DOHH2 (cell line): ENCODE results near the gene MIB2.

Source experiments
- H3F3A ChIP-seq: fragments of 200-600 bp; sonication (generic), shearing (Covaris generic); 2 replicates; pipeline ENCODE4 v1.6.0; 2016; ENCODE audit warnings: antibody characterized with exemption, mild to moderate bottlenecking; ENCODE audit not compliant: control insufficient read depth, insufficient read depth
- H3K27ac ChIP-seq: fragments of 200-600 bp; sonication (generic); 2 replicates; pipeline ENCODE4 v1.5.1; 2014; ENCODE audit warnings: low read depth, mild to moderate bottlenecking, low read length, moderate library complexity
- H3K27me3 ChIP-seq: fragments of 200-600 bp; sonication (generic); 2 replicates; pipeline ENCODE4 v1.6.1; 2014; ENCODE audit warnings: mild to moderate bottlenecking, low read length, mixed read lengths; ENCODE audit not compliant: control insufficient read depth
- H3K36me3 ChIP-seq: fragments of 200-600 bp; sonication (generic); 2 replicates; pipeline ENCODE4 v1.6.1; 2014; ENCODE audit warnings: mild to moderate bottlenecking, low read length, moderate library complexity, mixed read lengths; ENCODE audit not compliant: control insufficient read depth
- H3K4me1 ChIP-seq: fragments of 200-600 bp; sonication (generic); 2 replicates; pipeline ENCODE4 v1.6.1; 2014; ENCODE audit warnings: mild to moderate bottlenecking, low read length, mixed read lengths; ENCODE audit not compliant: control insufficient read depth
- H3K4me2 ChIP-seq: fragments of 200-600 bp; sonication (generic); 2 replicates; pipeline ENCODE4 v1.6.0; 2014; ENCODE audit warnings: mild to moderate bottlenecking, low read length, moderate library complexity
- H3K4me3 ChIP-seq: fragments of 200-600 bp; sonication (generic); 2 replicates; pipeline ENCODE4 v1.5.1; 2014; ENCODE audit warnings: mild to moderate bottlenecking, low read length, mixed read lengths
- H3K79me2 ChIP-seq: fragments of 200-600 bp; sonication (generic); 2 replicates; pipeline ENCODE4 v1.6.1; 2014; ENCODE audit warnings: mild to moderate bottlenecking, low read length, mixed read lengths; ENCODE audit not compliant: control insufficient read depth
- H3K9me2 ChIP-seq: fragments of 200-600 bp; sonication (generic); replicated peaks from 2 replicates; pipeline ENCODE4 v1.6.1; 2014; ENCODE audit warnings: mild to moderate bottlenecking, low read length, mixed read lengths; ENCODE audit not compliant: control insufficient read depth
- H3K9me3 ChIP-seq: fragments of 200-600 bp; sonication (generic); 2 replicates; pipeline ENCODE4 v1.6.1; 2014; ENCODE audit warnings: antibody characterized with exemption, low read length, mixed read lengths; ENCODE audit not compliant: control insufficient read depth, insufficient read depth
- H4K20me1 ChIP-seq: fragments of 200-600 bp; sonication (generic); 2 replicates; pipeline ENCODE4 v1.6.0; 2014; ENCODE audit warnings: low read depth, mild to moderate bottlenecking, antibody characterized with exemption, low read length, moderate library complexity; ENCODE audit not compliant: control insufficient read depth, insufficient read depth
- EZH2phosphoT487 ChIP-seq: fragments of 200-600 bp; sonication (generic); IDR thresholded peaks from 2 replicates; pipeline ENCODE4 v1.6.1; 2017; ENCODE audit warnings: borderline replicate concordance, mild to moderate bottlenecking, antibody characterized with exemption, low read length, moderate library complexity, mixed read lengths
- TF ChIP-seq, protein P1 (sequence below): fragments of 200-600 bp; sonication (generic); IDR thresholded peaks from one replicate; pipeline ENCODE4 v1.5.1; 2014; ENCODE audit warnings: antibody characterized with exemption, mild to moderate bottlenecking, low read depth, low read length; ENCODE audit not compliant: poor library complexity, severe bottlenecking

Gene MIB2

DNA sequence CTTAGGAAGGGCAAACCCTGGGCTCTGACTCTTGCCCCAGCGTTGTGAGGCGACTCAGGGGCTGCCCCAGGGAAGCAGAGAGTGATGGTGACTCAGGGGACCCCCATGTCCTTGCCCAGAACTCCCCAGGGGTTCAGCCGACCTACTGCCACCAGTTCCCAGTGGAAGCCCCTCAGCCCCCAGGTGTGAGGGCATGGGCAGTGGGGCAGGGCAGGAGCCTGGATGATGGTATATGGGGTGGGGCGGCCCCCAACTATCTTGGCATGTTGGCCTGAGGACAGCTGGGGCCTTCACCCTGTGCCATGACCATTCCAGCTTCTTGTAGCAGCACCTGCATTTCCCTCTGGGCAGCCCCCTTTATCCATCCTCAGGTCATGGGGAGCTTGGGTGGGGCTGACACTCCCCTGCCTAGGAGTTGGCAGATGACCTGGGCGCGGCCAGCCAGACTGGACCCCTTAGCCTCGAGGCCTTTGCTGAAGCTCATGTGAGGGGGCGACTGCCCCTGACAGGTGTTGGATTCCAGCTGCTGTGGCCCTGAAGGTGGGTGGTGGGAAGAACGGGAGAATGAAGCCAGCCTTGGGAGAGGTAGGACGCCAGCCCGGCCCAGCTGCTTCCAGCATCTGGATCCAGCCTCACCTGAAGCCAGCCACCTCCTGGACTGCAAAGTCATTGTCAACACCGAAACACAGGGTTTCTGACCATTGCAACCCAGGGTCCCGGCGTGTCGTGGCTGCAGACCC, 13.6 kb upstream of the MIB2 start:
- Histone ChIP-seq H3F3A (peaks cover 2% of the 10 kb centered on the region), H3K9me3 (no peaks in the 10 kb centered on the region), H3K27me3 (peaks cover 46% of the 10 kb centered on the region), H3K36me3 (no peaks in the 10 kb centered on the region), H3K4me1 (peaks cover 28% of the 10 kb centered on the region), H3K4me3 (no peak overlapping the region), H3K4me2 (no peak overlapping the region), H3K79me2 (no peaks in the 10 kb centered on the region), H4K20me1 (0 out of 2 replicates have a peak, but pooled peaks cover 3% of the 10 kb centered on the region), H3K27ac (no peak overlapping the region), H3K9me2 (no peaks in the 10 kb centered on the region)
- TF ChIP-seq, protein P1, sequence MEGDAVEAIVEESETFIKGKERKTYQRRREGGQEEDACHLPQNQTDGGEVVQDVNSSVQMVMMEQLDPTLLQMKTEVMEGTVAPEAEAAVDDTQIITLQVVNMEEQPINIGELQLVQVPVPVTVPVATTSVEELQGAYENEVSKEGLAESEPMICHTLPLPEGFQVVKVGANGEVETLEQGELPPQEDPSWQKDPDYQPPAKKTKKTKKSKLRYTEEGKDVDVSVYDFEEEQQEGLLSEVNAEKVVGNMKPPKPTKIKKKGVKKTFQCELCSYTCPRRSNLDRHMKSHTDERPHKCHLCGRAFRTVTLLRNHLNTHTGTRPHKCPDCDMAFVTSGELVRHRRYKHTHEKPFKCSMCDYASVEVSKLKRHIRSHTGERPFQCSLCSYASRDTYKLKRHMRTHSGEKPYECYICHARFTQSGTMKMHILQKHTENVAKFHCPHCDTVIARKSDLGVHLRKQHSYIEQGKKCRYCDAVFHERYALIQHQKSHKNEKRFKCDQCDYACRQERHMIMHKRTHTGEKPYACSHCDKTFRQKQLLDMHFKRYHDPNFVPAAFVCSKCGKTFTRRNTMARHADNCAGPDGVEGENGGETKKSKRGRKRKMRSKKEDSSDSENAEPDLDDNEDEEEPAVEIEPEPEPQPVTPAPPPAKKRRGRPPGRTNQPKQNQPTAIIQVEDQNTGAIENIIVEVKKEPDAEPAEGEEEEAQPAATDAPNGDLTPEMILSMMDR: no peak
- no peak for TF ChIP-seq EZH2phosphoT487

DNA sequence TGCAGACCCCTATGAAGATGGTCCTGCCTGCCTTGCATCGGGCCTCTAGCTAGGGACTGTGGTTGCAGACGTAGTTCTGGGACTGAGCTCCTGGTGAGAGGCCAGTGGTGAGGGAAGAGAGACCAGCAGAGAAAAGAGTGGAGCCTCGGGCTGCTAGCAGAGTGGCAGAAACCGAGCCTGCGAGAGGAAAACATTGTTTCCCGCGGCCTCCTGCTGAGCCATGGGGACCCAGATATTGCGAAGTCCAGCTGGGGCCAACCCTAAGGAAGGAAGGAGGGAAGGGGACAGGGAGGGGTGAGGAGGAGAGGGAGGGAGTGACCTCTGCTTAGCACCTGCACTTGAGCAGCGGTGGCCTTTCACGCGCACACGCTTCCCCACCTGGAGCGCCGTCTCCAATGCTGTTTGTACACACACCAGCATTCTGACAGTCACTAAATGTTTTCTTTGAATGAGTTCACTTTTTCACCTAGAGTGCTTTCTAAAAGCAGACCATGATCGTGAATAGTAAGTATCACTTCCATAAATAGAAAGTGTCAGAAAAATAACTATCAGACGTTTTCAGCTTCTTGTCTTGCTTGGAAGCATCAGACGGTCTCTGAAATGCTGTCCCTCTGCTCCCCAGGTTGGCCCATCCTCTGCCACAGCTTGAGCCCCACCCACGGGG, 12.9 kb upstream of the MIB2 start:
- Histone ChIP-seq H3K27me3 (peaks cover 43% of the 10 kb centered on the region), H3F3A (peaks cover 3% of the 10 kb centered on the region), H4K20me1 (0 out of 2 replicates have a peak, but pooled peaks cover 3% of the 10 kb centered on the region), H3K27ac (no peak overlapping the region), H3K9me3 (no peaks in the 10 kb centered on the region), H3K4me1 (peaks cover 35% of the 10 kb centered on the region), H3K79me2 (no peaks in the 10 kb centered on the region), H3K4me2 (no peak overlapping the region), H3K9me2 (no peaks in the 10 kb centered on the region), H3K36me3 (no peaks in the 10 kb centered on the region), H3K4me3 (no peak overlapping the region)
- TF ChIP-seq EZH2phosphoT487: no peak
- TF ChIP-seq, protein P1: no peak

DNA sequence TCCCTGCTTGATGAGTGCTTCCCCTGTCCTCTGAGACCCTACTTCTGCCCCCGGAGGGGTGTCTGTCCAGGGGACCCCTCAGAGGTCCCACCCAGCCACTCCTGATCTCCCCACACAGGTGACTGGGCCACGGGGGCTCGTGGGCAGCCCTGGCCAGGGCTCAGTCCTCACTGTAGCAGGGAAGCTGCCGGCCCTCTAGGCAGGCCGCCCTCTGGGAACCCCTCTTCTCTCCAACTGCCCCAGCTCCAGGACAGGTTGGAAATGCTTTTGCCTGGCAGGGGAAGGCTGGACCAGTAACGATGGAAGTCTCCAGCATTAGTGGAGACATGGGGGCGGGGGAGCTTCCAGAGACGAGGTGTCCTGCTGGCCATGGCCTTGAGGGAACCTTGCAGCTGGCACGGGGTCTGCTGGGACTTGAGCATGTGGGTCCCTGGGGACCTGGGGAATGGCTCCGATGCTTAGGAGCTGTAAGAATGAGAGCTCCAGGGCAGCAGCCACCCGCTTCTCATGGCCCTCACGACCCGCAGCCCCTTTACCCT, 12.3 kb upstream of the MIB2 start:
- H3K4me2 ChIP-seq: no peak overlapping the region
- H3K79me2 ChIP-seq: no peaks in the 10 kb centered on the region
- H3K36me3 ChIP-seq: no peaks in the 10 kb centered on the region
- peaks cover 3% of the 10 kb centered on the region for H3F3A ChIP-seq
- no peaks in the 10 kb centered on the region for H3K9me3 ChIP-seq
- no peaks in the 10 kb centered on the region for H4K20me1 ChIP-seq
- H3K27me3 ChIP-seq: peaks cover 41% of the 10 kb centered on the region
- peaks cover 31% of the 10 kb centered on the region for H3K4me1 ChIP-seq
- H3K27ac ChIP-seq: no peak overlapping the region
- H3K4me3 ChIP-seq: no peak overlapping the region
- H3K9me2 ChIP-seq: no peaks in the 10 kb centered on the region
- TF ChIP-seq, protein P1: no peak
- TF ChIP-seq EZH2phosphoT487: no peak
